Fibroblast of lung (primary cell): ENCODE measurements around the gene CHST11.

ENCODE experiments used
- EZH2 ChIP-seq: IDR thresholded peaks from 2 replicates; pipeline ENCODE4 v1.5.1; 2012; ENCODE audit warnings: low read length, control low read depth, mild to moderate bottlenecking; ENCODE audit errors: missing control alignments
- TF ChIP-seq, protein P1 (sequence below), 2 donors: IDR thresholded peaks in 1 of 2; conservative IDR thresholded peaks in 1 of 2; 1 replicate in 1 of 2; 2 replicates in 1 of 2; pipeline ENCODE4 v1.5.1; 2011 to 2012; ENCODE audit warnings: low read length in 2 of 2, control low read depth in 1 of 2, inconsistent platforms in 1 of 2, low read depth in 1 of 2, mild to moderate bottlenecking in 1 of 2

DNA sequence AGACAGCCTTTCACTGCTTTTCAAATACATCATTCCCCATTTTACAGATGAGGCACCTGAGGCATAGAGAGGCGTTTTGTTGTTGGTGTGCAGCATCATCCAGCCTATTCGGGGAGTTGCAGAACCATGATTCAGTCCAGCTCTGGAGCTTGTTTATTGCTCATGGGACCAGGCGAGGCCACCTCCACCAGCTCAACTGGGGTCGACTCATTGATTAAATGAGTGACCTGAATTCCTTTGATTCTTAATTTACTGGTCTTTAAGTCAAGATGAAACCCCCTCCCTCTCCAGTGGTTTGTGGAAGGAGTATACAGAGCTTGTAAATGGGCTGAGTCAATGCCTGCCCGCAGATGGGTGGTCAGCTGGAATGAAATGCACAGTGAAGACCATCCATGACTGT is 161.9 kb downstream of the CHST11 start:
- TF ChIP-seq, protein P1, sequence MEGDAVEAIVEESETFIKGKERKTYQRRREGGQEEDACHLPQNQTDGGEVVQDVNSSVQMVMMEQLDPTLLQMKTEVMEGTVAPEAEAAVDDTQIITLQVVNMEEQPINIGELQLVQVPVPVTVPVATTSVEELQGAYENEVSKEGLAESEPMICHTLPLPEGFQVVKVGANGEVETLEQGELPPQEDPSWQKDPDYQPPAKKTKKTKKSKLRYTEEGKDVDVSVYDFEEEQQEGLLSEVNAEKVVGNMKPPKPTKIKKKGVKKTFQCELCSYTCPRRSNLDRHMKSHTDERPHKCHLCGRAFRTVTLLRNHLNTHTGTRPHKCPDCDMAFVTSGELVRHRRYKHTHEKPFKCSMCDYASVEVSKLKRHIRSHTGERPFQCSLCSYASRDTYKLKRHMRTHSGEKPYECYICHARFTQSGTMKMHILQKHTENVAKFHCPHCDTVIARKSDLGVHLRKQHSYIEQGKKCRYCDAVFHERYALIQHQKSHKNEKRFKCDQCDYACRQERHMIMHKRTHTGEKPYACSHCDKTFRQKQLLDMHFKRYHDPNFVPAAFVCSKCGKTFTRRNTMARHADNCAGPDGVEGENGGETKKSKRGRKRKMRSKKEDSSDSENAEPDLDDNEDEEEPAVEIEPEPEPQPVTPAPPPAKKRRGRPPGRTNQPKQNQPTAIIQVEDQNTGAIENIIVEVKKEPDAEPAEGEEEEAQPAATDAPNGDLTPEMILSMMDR (conservative IDR thresholded peaks at IDR 0.05 in 1 of 2, IDR thresholded peaks at IDR 0.05 in 1 of 2; ENCODE audit: low read depth in 1 of 2, low read length in 2 of 2), result no peak
- no peak for TF ChIP-seq EZH2
